Fibroblast of the aortic adventitia (primary cell): ENCODE data around the gene PSG4. TPM values are rescaled to one million over a fixed set of nuclear protein-coding genes. Genes with fewer than 3 reads are reported as not detected.
"Not testable (repeated sequence)": the region's sequence is repeated elsewhere in the genome, so short reads cannot be mapped to it uniquely, and the experiment has no call there.

Experiments used
- DNase-seq: peaks from one replicate; pipeline ENCODE4 v3.0.0-alpha.2; 2010; ENCODE audit warnings: low read depth
- H3K4me3 ChIP-seq: 2 replicates; pipeline ENCODE4 v1.5.1; 2011; ENCODE audit warnings: low read depth, mild to moderate bottlenecking, control low read depth, low read length, moderate library complexity
- CTCF ChIP-seq: IDR thresholded peaks from 2 replicates; pipeline ENCODE4 v1.5.1; 2011; ENCODE audit warnings: mild to moderate bottlenecking, low read length, control low read depth, inconsistent platforms; ENCODE audit not compliant: insufficient read depth
- total RNA-seq: library from RNA; depleted of rRNA; stranded (reverse); fragments of >200 nt; gene quantifications from 2 replicates; pipeline ENCODE4 v1.2.3, GENCODE V29; 2012; ENCODE audit warnings: low replicate concordance

PSG4 gene
- total RNA-seq, 1 donor: not detected

- H3K4me3 ChIP-seq: no peak overlapping the region
- no peak for DNase-seq
- TF ChIP-seq CTCF: no peak
These were observed 2.6 kb upstream of the PSG4 start for GRCh38 chr19:43207991-43208390.

- not testable (repeated sequence) for H3K4me3 ChIP-seq, DNase-seq
- peak; percentile 14 for TF ChIP-seq CTCF
These were observed 1.7 kb upstream of the PSG4 start for GRCh38 chr19:43207174-43207573.

GRCh38 chr19:43203611-43204010 lies 1.8 kb downstream of the PSG4 start:
- H3K4me3 ChIP-seq, DNase-seq: not testable (repeated sequence)

GRCh38 chr19:43201891-43202290 lies 3.5 kb downstream of the PSG4 start:
- H3K4me3 ChIP-seq, DNase-seq: not testable (repeated sequence)

- DNase-seq: peak; percentile 66
- H3K4me3 ChIP-seq: not testable (repeated sequence)
These were observed 4.1 kb downstream of the PSG4 start for GRCh38 chr19:43201337-43201801.

- not testable (repeated sequence) for H3K4me3 ChIP-seq, DNase-seq
These were observed 6.6 kb downstream of the PSG4 start for GRCh38 chr19:43198686-43199419.

GRCh38 chr19:43197666-43198397 lies 7.6 kb downstream of the PSG4 start:
- DNase-seq, H3K4me3 ChIP-seq: not testable (repeated sequence)

- DNase-seq: not testable (repeated sequence)
These were observed 11.0 kb downstream of the PSG4 start for GRCh38 chr19:43194397-43194796.

GRCh38 chr19:43192381-43193155 lies 12.9 kb downstream of the PSG4 start:
- not testable (repeated sequence) for DNase-seq

More at GRCh38 chr19:43194397-43194796, 11.0 kb downstream of the PSG4 start:
- not testable (repeated sequence) for H3K4me3 ChIP-seq

GRCh38 chr19:43188092-43188491 lies 17.3 kb downstream of the PSG4 start:
- TF ChIP-seq CTCF: peak; percentile 41
- H3K4me3 ChIP-seq, DNase-seq: not testable (repeated sequence)

More at GRCh38 chr19:43192381-43193155, 12.9 kb downstream of the PSG4 start:
- not testable (repeated sequence) for H3K4me3 ChIP-seq

- DNase-seq, H3K4me3 ChIP-seq: not testable (repeated sequence)
These were observed 19.0 kb downstream of the PSG4 start, which contains the start of gene PSG5 for GRCh38 chr19:43186311-43186935. TSS of gene PSG5 (minus strand) at chr19:43186536. CDS start at chr19:43186405, 131 bp downstream.

- peak; percentile 97 for DNase-seq
- not testable (repeated sequence) for H3K4me3 ChIP-seq
These were observed 23.3 kb downstream of the PSG4 start for GRCh38 chr19:43181869-43182771.

- H3K4me3 ChIP-seq, DNase-seq: not testable (repeated sequence)
These were observed 25.8 kb downstream of the PSG4 start for GRCh38 chr19:43179569-43180147.
